ENCODE data around the gene RNLS. TPM values are rescaled to one million over a fixed set of nuclear protein-coding genes. Genes with fewer than 3 reads are reported as not detected.

The RNLS gene
- total RNA-seq, 1 donor from 2014 or later: 8.7 TPM

GRCh38 chr10:88244781-88245625 is 338.1 kb downstream of the RNLS start:
- TF ChIP-seq, protein P1, sequence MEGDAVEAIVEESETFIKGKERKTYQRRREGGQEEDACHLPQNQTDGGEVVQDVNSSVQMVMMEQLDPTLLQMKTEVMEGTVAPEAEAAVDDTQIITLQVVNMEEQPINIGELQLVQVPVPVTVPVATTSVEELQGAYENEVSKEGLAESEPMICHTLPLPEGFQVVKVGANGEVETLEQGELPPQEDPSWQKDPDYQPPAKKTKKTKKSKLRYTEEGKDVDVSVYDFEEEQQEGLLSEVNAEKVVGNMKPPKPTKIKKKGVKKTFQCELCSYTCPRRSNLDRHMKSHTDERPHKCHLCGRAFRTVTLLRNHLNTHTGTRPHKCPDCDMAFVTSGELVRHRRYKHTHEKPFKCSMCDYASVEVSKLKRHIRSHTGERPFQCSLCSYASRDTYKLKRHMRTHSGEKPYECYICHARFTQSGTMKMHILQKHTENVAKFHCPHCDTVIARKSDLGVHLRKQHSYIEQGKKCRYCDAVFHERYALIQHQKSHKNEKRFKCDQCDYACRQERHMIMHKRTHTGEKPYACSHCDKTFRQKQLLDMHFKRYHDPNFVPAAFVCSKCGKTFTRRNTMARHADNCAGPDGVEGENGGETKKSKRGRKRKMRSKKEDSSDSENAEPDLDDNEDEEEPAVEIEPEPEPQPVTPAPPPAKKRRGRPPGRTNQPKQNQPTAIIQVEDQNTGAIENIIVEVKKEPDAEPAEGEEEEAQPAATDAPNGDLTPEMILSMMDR (IDR thresholded peaks at IDR 0.05; ENCODE audit: insufficient read depth, low read length, severe bottlenecking): no peak
- Histone ChIP-seq H3K36me3 (ENCODE audit: control insufficient read depth, insufficient read depth, low read length) (no peaks in the 10 kb centered on the region), H3K4me3 (ENCODE audit: low read depth, low read length) (no peak overlapping the region), H3K27me3 (ENCODE audit: control insufficient read depth, insufficient read depth, low read length) (peaks cover 1% of the 10 kb centered on the region)
- FAIRE-seq (no peak), DNase-seq (ENCODE audit: low read depth) (no peak)

DNA sequence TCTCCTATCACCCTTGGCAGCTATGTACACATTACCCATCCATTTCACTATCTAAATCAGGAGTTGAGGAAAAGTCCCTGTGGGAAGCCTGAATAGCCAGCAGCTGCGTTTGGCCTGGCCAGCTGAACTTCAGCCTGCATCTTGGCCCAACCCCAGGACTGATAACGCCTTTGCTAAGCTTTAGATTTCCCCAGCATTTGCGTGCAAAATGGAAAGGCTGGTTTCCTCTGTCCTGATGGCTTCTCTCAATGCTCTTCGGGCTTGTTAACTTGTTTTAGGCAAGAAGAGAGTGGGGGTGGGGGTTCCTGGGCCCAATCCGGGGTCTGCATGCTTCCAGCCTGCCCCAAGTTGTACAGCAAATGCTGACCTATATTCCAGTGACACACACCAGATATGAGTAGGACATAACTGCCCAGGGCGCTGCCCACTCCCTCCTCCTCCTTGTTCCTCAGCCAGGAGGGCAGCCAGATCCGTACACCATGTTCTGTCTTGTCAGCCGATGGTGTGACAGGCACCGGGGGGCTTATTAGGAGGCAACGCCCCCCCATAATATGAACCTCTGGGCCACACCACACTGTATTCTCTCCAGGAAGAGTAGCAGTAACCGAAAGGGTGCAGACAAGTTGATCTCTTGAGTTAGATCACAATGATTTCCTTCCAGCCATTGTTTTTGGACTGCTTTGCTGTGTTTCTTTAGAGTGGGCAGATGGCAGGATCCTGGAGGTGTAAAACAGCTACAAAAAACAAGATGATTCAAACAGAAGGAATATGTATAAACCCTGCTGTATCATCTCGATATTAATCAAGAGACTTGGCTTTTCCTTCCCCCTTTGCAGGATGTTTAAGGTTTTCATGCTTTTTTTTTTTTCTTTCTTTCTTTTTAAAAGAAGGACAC is 339.0 kb downstream of the RNLS start:
- H3K36me3 ChIP-seq (ENCODE audit: control insufficient read depth, insufficient read depth, low read length): no peaks in the 10 kb centered on the region
- peaks cover 1% of the 10 kb centered on the region for H3K27me3 ChIP-seq (ENCODE audit: control insufficient read depth, insufficient read depth, low read length)
- no peak for FAIRE-seq
- no peak for DNase-seq (ENCODE audit: low read depth)
- H3K4me3 ChIP-seq (ENCODE audit: low read depth, low read length): no peak overlapping the region
- TF ChIP-seq, protein P1 (IDR thresholded peaks at IDR 0.05; ENCODE audit: insufficient read depth, low read length, severe bottlenecking): no peak

GRCh38 chr10:88243202-88243744 is 339.8 kb downstream of the RNLS start:
- TF ChIP-seq, protein P1 (IDR thresholded peaks at IDR 0.05; ENCODE audit: insufficient read depth, low read length, severe bottlenecking): no peak
- H3K27me3 ChIP-seq (ENCODE audit: control insufficient read depth, insufficient read depth, low read length): peaks cover 1% of the 10 kb centered on the region
- FAIRE-seq (no peak), DNase-seq (ENCODE audit: low read depth) (no peak)
- H3K36me3 ChIP-seq (ENCODE audit: control insufficient read depth, insufficient read depth, low read length): no peaks in the 10 kb centered on the region
- no peak overlapping the region for H3K4me3 ChIP-seq (ENCODE audit: low read depth, low read length)

GRCh38 chr10:88241501-88241900 is 341.6 kb downstream of the RNLS start:
- FAIRE-seq (no peak), DNase-seq (ENCODE audit: low read depth) (no peak)
- H3K36me3 ChIP-seq (ENCODE audit: control insufficient read depth, insufficient read depth, low read length): no peaks in the 10 kb centered on the region
- peaks cover 1% of the 10 kb centered on the region for H3K27me3 ChIP-seq (ENCODE audit: control insufficient read depth, insufficient read depth, low read length)
- no peak overlapping the region for H3K4me3 ChIP-seq (ENCODE audit: low read depth, low read length)
- TF ChIP-seq, protein P1 (IDR thresholded peaks at IDR 0.05; ENCODE audit: insufficient read depth, low read length, severe bottlenecking): no peak

- FAIRE-seq (no peak), DNase-seq (ENCODE audit: low read depth) (no peak)
- Histone ChIP-seq H3K27me3 (ENCODE audit: control insufficient read depth, insufficient read depth, low read length) (no peaks in the 10 kb centered on the region), H3K36me3 (ENCODE audit: control insufficient read depth, insufficient read depth, low read length) (no peaks in the 10 kb centered on the region), H3K4me3 (ENCODE audit: low read depth, low read length) (no peak overlapping the region)
- TF ChIP-seq, protein P1 (IDR thresholded peaks at IDR 0.05; ENCODE audit: insufficient read depth, low read length, severe bottlenecking): no peak
Observed at GRCh38 chr10:88239212-88239611, 343.9 kb downstream of the RNLS start.
